GM19328 (cell line): ENCODE data around the gene TPBGL.
"Not testable (repeated sequence)": the region's sequence is repeated elsewhere in the genome, so short reads cannot be mapped to it uniquely, and the experiment has no call there.

Experiments used
- ATAC-seq: cut with Tn5 transposase; IDR thresholded peaks from one replicate; pipeline ENCODE4 v1.9.1; 2021; ENCODE audit warnings: mild to moderate bottlenecking, moderate library complexity; ENCODE audit not compliant: unreplicated experiment

TPBGL gene

DNA sequence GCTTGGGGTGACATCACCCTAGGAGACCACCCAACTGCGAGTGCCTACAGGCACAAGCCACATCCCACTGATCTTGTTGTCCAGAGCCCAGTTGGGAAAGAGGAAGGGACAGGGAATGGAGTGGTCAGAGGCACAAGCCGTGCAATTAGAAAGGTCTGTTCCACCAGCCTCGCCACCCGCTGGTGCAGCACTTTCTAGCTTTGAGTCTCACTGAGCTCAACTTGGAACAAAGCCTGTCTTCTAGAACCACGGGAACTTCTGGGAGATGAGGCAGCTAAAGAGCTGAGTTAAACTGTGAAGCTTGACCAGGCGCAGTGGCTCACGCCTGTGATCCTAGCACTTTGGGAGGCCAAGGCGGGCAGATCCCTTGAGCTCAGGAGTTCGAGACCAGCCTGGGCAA lies 29.3 kb downstream of the TPBGL start:
- no peak for ATAC-seq

DNA sequence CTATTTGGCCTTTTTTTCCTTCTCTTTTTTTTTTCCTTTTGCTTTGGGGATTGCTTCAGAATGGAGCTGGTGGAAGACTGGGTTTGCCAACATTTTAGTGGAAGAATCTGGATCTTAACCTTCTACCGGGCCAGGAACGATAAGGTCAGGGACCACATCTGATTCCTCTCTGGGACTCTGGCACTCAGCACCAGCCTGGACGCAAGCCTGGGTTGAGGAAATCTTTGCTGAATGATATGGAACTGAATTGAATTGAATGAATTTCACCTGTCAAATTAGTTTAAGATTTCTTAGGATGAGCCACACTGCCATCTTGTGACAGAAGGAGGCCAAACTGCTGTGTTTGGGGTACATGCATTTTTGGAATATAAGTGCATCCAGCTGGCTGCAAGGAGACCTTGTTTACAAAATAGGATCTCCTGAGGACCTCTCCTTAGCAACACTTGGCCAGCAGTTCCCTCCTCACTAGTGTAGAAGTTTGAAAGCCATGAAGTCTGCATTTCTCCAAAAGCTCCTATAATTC lies 30.4 kb downstream of the TPBGL start:
- no peak for ATAC-seq

DNA sequence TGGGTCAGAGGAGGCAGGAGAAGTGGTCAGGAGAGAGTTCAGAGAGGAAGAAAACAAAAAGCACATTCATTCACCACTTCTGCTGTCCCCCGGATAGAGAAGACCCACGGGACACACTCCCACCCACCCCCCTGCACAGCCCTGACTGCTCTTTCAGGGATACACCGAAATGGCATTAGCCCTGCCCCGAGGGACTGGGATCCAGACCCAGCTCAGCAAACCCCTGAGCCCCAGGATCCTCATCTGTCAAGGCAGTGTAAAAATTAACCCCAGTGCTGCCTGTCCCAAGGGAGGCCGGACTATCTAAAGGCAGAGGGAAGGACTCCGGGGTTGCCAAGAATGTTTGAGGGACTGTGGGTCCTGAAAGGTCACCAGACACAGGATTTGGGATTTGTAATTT lies 31.2 kb downstream of the TPBGL start:
- no peak for ATAC-seq

DNA sequence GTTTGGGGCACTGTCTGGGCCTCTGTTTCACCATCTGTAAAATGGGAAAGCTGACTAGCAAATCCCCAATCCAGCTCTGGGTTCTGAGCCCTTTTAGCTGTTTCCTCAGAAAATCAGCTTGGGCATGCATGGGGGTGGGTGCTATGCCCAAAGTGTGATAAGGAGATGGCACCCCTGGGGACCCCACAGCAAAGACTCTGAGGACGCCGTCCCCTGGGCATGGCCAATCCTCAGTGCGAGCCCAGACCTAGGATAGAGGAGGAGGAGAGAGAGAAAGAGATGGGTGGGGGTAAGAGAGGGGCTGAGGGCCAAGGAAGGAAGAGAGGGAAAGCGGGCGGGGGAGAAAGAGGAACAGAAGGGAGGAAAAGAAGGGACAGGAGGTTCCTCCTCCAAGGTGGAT lies 31.8 kb downstream of the TPBGL start:
- no peak for ATAC-seq

DNA sequence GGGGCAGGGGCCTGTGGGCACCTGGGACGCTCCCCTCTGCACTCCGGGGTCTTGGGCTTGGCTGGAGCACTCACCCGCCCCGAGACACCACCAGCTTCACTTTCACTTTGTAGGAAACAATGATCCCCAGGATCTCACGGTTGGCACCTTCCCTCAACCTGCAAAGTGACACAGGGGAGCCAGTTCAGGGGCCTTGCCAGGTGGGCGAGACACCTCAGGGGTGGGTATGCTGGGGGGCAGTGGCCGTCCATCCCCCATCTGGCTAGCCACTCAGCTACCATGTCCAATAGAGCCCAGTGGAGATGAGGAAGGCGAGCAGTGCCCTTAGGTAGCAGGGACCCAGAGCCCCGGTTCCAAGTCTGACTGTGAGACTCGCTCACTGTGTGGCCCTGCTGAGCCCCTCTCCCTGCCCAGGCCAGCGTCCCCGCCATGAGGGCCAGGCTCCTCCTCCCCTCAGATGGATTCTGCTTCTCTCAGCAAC lies 32.3 kb downstream of the TPBGL start:
- ATAC-seq: no peak

DNA sequence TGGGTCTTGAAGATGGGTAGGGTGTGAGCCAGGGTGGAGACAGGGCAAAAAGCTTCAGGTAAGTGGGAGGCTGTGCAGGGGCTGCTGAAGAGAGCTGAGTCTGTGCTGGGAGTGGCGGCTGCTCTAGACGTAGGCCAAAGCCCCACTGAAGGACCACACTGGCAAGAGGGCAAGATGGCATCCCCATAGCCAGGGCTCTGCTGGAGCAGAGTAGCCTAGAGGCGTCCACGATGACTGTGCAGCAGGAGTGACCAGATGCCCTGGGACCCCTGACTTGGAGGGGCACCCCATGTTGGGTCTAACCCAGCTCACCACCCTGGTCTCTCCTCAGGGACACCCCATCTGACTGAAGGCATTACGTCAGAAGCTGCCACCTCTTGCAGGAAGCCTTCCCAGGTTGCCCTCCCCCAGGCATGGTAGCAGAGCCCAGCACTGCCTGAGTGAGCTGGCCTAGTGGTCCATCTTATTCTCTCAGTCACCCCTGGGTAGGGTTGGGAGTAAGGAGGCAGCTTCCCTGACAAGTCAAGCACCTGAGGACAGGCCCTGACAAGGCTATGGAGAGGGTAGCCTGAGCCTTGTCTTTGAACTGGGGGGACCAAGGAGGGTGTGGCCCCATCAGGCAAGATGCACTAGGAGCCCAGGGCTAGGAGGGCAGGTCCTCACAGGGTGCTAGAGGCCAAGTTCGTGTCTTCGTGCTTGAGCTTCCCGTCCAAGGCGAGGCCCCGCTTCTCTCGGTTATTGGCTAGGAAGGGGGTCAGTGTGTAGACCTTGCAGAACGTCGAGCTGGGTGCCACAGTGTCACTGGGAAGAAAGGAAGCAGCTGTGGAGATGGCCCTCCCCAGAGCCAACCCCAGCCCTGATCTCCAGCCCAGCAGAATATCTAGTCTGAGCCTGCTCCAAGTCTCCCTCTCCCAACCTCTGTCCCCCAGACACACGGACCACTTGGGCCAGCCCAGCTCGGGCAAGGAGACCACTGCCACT lies 33.1 kb downstream of the TPBGL start:
- ATAC-seq: no peak

DNA sequence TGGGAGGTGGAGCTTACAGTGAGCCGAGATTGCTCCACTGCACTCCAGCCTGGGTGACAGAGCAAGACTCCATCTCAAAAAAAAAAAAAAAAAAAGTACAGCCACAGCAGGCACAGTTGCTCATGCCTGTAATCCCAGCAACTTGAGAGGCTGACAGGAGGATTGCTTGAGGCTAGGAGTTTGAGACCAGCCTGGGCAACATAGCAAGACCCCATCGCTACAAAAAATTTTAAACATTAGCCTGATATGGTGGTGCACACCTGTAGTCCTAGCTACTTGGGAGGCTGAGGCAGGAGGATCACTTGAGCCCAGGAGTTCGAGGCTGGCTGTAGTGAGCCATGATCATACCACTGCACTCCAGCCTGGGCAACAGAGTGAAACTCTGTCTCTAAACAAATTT lies 34.1 kb downstream of the TPBGL start:
- not testable (repeated sequence) for ATAC-seq

DNA sequence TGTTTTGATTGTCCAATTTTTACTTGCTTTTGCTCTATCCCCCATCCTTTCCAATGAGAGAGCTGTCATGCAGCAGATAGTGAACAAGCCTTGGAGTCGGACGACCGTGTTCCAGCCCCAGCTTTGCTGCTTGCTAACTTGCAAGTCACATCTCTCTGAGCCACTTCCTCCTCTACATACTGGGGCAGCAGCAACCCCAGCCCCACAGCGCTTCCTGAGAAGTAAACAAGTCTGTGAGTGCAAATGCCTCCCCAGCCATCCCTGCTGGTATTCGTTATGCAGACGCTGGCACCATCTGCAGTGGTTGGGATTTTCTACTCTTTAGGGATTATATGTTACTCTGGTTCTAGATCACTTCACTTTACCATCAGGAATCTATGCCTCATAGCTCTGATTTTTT lies 35.0 kb downstream of the TPBGL start:
- ATAC-seq: no peak

DNA sequence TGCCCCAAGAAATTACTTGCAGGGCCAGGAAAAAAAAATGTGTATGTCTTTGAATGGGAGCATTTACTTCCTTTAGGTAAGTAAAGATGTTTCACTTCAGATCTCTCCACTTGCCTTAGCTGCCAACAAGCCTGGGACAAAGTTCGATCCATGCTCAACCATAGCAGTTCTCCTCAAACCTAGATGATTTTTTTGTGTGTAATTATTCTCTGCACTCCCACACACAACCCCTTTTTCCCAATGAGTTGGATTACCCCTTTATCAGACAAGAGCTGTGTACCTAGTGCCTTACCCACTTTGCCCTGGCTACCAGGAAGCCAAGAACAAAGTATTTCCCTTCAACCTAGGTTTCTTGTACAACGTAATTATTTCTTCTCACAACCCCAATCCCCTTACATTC lies 35.6 kb downstream of the TPBGL start:
- no peak for ATAC-seq

DNA sequence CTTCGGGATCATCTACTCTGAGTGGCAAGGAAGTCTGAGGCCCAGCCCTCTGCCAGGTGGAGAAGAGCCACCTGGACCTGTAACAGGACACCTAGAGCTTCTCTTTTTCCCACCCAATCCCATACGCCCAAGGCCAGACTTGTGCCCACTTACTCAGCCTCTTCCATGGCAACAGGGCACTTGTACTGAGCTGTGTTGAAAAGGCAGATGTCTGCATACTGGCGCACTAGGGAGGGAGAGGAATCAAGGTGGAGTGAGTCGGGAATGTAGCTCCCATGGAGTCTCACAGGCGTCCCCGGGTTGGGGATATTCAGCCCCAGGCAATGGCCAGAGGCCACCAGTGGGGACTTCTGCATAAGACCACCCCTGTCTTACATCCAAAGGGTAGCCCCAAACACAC lies 36.1 kb downstream of the TPBGL start:
- no peak for ATAC-seq

DNA sequence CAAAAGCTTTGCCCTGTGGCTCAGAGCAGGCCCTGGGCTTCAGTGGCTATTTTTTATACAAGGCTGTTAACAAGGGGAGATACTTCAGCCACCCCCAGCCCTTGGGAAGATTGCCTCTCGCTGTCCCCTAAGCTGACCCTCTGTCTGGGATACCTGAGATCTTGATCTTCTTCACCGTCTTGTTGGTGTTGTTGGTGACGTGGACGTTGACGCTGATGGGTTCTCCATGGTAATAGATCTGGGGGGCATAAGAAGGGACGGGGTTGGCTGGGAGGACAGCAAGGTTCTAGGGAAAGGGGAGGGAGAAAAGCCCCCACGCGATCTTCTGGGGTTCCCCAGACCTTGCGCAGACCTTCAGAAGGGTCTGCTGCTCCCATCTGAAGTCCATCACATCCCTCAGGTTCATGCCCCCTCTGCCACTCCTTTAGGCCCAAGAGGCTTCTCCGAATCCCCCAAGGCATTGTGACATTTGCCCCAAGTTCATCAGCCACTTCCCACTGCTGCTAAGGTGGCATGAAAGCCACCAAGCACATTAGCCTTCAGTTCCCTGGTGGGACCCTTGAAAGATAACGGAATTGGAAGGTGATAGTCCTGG lies 36.7 kb downstream of the TPBGL start:
- no peak for ATAC-seq

DNA sequence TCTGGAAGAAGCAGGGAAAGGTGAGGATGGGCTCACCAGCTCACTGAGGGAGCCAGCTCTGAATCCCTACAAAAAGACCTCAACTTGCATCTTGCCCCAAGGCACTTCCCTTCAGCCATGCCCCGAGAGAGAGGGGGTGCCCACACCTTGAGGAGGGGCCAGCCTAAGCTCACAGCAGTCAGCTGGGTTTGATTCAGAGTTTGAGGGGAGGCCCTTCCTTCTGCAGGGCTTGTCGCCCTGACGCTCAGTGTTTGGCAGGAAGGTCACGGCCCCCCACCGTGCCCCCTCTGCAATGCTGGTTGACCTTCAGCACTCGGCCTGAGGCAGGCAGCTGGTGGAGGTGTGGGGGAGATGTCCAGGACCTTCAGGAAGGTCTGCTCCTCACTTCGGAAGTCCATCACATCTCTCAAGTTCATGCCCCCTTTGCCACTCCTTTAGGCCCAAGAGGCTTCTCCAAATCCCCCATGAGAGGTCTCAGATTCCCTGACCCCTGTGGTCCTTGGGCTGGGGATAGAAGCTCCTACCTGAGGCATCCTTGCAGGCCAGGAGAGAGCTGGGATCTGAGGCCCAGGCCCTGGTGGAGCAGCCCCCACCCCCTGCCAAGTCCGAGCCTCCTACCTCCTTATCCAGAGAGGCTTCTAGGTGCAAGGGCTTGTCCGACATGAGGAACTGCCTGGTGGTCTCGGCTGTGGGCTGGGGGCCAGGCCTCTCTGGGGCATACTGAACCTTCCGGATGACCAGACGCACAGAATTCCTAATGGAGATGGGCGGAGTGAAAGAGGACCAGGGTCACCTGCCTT lies 37.6 kb downstream of the TPBGL start:
- no peak for ATAC-seq

DNA sequence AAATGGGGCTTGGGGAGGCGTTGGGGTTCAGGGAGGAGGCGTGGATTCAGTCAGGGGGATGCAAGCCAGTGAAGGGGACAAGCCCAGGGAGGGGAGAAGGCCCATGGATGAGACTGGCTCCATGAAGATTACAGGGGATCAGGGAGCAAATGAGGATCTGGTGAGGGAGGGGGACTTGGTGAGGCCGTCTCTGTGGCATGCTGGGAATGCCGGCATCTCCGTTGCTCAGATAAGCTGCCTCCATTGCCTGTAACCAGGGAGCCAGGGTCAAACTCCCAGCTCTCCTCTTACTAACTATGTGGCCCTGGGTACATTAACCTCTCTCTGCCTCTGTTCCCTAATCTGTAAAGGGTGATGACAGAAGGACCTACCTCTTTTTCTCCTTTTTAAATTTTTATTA lies 38.7 kb downstream of the TPBGL start:
- no peak for ATAC-seq

DNA sequence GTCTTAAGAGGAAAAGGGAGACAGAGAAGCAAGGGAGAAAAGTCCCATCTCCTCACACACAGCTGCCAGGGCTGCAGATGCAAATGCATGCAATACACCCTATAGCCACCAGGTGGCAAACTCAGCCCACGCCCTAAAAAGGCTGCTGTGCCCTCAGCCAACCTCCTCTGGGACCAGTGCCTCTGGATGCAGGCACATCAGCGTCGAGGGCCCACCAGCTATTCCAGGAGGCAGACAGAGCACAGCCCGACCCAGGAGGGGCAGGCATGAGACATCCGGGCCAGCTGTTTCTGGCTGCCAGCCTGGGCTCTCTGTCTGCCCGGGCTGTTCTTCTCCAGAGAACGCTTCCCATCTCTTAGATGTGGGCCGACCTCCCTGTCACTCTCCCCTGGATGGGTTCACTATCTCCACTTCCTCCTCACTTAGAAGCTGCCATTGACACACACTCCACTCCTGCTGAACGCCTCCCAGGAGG lies 39.7 kb downstream of the TPBGL start:
- ATAC-seq: no peak

DNA sequence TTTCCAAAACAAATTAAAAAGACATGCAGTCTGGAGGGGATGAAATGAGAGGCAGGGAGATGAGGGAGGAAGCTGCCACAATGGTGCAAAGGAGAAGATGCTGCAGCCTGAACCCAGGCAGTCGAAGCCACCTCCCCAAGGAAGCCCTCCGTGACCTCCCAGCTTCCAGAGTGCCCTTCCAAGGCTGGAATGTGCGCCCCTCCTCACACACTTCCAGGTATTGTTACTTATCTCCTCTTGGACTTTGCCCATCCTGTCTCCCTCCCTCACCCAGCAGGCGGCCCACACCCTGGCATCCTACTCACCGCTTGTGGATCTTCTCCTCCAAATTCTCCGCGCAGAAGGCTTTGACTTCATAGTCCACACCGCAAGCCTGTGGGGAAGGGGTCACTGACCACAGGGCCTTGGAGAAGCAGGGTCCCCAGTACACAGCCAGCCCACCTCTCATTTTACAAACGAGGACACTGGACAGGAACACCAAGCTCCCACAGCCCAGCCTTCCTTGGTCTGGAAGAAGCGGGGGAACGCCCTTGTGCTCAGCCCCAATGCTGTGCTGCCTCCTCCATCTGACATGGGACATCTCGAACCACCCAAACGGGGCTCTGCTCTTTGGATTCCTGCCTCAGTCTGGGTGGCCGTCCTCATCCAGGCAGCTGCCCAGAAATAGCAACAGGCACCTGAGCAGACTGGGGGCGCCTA lies 40.3 kb downstream of the TPBGL start:
- ATAC-seq: no peak

DNA sequence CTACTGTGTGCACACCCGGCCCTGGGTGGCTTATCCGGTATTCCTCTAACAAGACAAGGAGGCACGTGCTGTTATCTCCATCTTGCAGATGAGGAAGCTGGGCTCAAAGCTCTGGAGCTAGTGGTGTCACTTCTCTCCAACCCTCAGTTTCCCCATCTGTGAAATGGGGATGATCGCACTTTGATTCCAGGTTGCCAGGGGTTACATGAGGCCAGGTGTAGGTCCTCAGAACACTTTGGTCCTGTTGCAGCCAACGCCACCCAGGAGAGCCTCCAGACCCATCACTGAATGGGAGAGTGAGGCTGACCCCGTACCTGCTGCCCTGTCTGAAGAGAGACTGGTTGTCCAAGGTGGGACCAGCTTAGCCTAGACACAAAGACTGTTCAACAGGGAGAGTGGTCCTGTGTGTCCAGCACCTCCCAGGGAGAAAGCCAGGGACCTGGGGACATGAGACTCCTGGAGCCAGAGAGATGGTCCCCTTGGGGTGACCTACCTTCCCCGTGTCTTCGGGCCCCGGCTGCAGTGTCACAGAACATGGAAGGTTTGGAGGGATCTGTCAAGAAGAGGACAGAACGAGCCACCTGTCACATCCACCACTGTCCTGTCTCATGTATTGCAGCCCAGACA lies 41.0 kb downstream of the TPBGL start:
- no peak for ATAC-seq

DNA sequence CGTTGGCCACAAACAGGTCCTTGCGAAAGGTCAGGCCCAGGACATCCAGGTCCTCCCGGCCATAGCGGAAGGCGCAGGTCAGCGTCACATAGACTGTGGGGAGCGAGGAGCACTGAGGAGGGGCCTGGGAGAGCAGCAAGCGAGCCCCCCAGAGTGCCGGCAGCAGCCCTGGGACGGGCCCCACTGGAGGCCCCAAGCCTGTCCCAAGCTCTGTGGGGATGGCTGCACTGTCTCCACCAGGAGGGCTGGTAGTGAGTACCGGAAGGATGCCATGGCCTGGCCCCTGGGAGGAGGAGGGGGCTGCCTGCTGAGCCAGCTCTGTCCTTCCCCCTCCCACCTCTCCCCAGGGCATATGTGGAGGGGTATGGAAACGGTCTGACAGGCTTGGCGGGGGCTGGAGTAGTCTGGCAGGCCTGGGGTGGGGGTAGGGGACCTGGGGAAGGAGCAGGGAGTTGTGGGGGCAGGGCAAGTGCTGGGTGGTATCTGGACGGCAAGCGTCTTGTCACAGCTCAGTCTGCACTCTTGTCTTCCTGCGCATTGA lies 42.9 kb downstream of the TPBGL start:
- no peak for ATAC-seq

DNA sequence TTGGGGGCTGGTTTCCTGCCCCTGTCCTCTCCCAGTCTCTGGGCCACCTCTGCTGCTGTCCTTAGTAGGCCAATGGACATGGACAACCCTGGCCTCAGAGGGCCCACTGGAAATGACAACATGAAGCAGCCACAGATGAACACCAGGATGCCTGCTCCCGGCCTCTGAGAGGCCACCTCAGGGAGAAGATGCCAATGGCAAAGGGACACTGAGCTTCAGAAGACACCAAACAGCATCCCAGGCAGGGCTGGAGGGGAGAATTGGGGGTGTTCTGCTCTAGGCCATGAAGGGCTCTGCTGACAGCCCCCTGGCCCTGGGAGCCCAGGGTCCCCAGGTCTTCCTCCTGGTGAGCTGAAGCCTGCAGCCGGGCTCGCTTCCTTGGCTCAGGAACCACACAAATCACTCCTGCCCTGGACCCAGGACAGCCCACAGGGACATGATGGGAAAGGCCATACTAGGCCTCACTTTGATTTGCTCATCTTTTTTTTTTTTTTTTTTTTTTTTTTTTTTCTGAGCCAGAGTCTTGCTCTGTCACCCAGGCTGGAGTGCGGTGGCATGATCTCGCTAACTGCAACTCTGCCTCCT lies 45.3 kb downstream of the TPBGL start:
- no peak for ATAC-seq

DNA sequence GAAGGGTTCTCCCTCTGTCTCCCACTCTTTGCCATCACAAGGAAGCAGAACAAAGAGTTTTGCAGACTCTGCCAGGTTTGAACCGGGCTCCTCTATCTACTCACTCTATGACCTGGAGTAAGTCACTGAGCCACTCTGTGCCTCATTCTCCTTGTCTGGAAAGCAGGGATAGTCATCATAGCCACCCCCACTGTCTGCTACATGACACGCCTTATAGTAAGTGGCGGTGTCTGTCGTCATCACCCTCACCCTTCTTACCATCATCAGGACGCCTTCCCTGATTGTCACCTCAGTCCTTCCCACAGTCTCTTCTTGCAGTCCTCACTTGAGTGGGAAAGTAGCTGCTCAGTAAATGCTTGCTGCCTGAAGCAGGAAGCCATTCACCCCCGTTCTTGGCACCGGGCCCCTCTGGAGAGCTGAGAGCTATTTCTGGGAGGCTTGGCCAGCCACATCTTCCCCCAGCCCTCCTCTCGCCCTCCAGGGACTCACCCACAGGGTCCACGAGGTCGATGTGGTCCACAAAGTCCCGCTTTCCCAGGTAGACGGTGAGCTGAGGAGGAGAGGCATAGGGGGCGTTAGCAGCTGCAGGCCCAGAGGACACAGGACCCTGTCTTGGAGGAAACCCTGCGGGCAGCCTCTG lies 46.4 kb downstream of the TPBGL start:
- no peak for ATAC-seq
